T1000 (cell line): ENCODE measurements around the gene LRRC37B.
"Not testable (repeated sequence)": the region's sequence is repeated elsewhere in the genome, so short reads cannot be mapped to it uniquely, and the experiment has no call there.

ENCODE experiments used
- DNase-seq: peaks from one replicate; lab custom pipeline; 2025; ENCODE audit warnings: mixed read lengths; lab: John Stamatoyannopoulos, UW

LRRC37B gene

DNA sequence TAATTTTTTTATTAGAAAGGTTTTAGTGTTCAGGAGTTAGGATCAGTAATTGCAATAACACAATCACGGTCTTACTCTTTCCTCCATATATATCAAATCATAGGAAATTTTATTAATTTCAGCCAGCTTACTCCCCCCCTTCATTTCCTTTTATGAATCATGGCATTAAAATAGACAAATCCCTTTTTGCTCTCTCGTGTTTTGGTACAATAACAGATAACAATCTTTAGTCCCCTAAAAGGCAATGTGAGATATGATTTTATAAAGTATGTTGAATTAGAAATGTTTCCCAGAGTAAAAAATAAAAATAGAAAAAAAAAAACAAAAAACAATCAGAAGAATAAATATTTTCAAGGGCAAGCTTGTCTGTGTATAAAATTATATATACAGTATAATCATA lies 92.5 kb downstream of the LRRC37B start:
- DNase-seq = no peak

DNA sequence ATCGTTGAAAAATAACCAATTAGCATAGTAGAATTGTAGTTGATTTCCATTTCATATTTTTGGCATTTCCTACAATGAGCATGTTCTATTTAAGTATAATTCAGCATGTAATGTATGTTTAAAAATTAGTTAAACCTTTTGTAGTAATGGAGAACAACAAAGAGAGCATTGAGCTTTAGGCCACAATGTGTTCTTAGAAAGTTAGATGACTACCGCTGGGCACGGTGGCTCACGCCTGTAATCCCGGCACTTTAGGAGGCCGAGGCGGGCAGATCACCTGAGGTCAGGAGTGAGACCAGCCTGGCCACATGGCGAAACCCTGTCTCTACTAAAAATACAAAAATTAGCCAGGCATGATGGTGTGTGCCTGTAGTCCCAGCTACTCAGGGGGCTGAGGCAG lies 93.1 kb downstream of the LRRC37B start:
- DNase-seq = not testable (repeated sequence)

DNA sequence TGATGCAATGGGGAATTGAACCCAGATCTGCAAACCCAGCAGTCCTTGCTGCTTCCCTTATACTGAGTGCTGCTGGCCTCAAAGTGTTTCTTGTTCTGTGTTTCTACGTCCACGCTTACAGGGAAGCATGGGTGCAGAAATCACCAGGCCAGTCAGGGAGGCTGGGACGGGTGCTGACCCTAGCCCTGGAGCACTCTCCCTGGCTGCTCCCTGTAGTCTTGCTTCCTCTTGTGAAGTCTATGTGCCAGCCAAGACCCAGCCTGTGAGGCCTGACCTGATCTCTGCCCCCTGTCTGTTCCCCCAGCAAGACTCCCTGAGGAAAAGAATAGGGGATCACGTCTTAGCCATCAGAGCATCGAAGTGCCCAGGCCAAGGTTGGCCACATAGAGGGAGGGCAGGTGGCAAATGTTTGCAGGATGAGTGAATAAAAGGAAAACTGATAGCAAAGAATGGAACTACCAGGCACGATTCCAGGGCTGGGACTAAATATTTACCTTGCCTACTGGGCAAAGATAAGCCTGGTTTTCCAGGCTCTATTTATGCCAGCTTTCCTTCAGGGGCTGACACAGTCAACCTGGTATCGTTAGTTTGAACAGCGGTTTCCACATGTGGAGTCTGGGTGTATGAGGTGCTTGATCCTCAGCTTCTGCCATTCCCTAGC lies 93.9 kb downstream of the LRRC37B start:
- no peak for DNase-seq

DNA sequence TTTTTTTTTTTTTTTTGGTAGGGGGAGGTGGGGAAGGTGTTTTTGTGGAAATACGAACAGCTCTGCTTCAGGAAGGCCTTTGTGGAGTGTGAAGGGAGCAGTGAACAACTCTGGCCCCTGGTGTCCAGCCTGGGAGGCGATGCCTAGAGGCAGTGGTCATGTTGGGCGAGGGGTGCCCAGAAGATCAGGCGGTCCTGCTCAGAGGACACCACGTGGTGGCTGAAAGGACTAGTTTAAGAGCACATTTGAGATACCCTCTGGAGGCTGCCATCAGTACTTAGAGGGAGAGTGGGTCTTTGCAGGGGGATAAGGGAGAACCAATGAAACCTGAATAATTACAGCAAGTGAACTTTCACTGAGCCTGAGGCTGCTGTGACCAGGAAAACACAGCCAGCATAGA lies 95.0 kb downstream of the LRRC37B start:
- no peak for DNase-seq

DNA sequence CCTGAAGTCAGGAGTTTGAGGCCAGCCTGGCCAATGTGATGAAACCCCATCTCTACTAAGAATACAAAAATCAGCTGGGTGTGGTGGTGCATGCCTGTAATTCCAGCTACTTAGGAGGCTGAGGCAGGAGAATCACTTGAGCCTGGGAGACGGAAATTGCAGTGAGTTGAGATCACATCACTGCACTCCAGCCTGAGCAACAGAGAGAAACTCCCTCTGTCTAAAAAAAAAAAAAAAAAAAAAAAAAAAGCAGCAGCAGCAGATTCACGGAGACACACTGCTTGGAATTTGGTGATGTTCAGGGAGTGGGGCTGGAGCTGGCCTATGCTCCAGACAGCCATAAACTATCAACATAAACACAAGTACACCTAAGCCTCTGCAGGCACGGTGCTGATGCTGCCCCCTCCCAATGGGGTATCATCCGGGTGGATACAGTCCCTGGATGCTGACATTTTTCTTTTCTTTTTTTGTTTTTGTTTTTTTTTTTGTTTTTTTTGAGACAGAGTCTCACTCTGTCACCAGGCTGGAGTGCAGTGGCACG lies 95.5 kb downstream of the LRRC37B start:
- no peak for DNase-seq
